Brain pericyte (primary cell): Measurements from ENCODE around the gene EEF1AKMT4.

Source experiments
- DNase-seq: peaks from one replicate; pipeline ENCODE4 v3.0.0-alpha.2; 2012; ENCODE audit warnings: low read depth, low spot score

EEF1AKMT4 gene

GRCh38 chr3:184298759-184299487 is 49.5 kb downstream of the EEF1AKMT4 start, which contains the start of gene PSMD2:
TSS of gene PSMD2 (plus strand) at chr3:184299241. CDS start at chr3:184299267, 26 bp downstream.
- DNase-seq, result peak; percentile 84

GRCh38 chr3:184299488-184300377 is 50.3 kb downstream of the EEF1AKMT4 start:
- DNase-seq, result no peak

- no peak for DNase-seq
These were observed 50.9 kb downstream of the EEF1AKMT4 start for GRCh38 chr3:184300378-184300720.

GRCh38 chr3:184305577-184305976 is 56.1 kb downstream of the EEF1AKMT4 start:
- DNase-seq, result no peak

- DNase-seq, result no peak
These were observed 57.0 kb downstream of the EEF1AKMT4 start for GRCh38 chr3:184306341-184306972.

- DNase-seq, result no peak
These were observed 58.4 kb downstream of the EEF1AKMT4 start for GRCh38 chr3:184307915-184308314.
